HepG2 (cell line): ENCODE results near the gene CAMK1D. TPM values are rescaled to one million over a fixed set of nuclear protein-coding genes. Genes with fewer than 3 reads are reported as not detected.

Source experiments
- ATAC-seq: fragments of 200-7000 bp; cut with Tn5 transposase; 3 replicates; pipeline ENCODE4 v1.9.1; 2020; ENCODE audit warnings: mild to moderate bottlenecking, moderate library complexity
- BruUV-seq: library from RNA; stranded (reverse); fragments of 400-500 nt; replicated peaks from 2 replicates; lab custom pipeline; 2021; lab: Mats Ljungman, UMichigan
- CTCF ChIA-PET: fragments of 300-600 bp; formaldehyde crosslinking; extraction: SDS; loops from one replicate; lab custom pipeline; 2021; ENCODE audit warnings: low total read pairs, inconsistent platforms, low intra/inter-chr PET ratio; lab: Yijun Ruan, JAX
- POLR2A ChIA-PET: fragments of 350-600 bp; sonication (Branson Sonifier 250); formaldehyde crosslinking; loops from one replicate; lab custom pipeline; 2020; ENCODE audit warnings: antibody characterized with exemption, inconsistent platforms; lab: Yijun Ruan, JAX
- DNase-seq: peaks from one replicate; pipeline ENCODE4 v3.0.0-alpha.2; 2015; ENCODE audit warnings: low spot score
- FAIRE-seq: peaks from 3 replicates; lab custom pipeline; 2011; peaks lifted over from hg19 to GRCh38; lab: Jason Lieb, UNC
- H2AFZ ChIP-seq: one replicate; pipeline ENCODE4 v1.6.1; 2011; ENCODE audit warnings: low read length, inconsistent platforms
- H3K27ac ChIP-seq: fragments of 300-600 bp; 3 replicates; pipeline ENCODE4 v1.8.0; 2011; ENCODE audit warnings: mixed run types, mild to moderate bottlenecking, mixed read lengths, low read length, inconsistent platforms; ENCODE audit not compliant: insufficient read depth; ENCODE audit errors: extremely low read length
- H3K27me3 ChIP-seq, 2 experiments: fragments of 200-600 bp in 1 of 2; 2 replicates in 1 of 2; 3 replicates in 1 of 2; pipeline versions ENCODE4 v1.6.0 to v1.8.0; 2011; ENCODE audit warnings: low read length in 2 of 2, mild to moderate bottlenecking in 2 of 2, moderate library complexity in 2 of 2, inconsistent platforms in 1 of 2; ENCODE audit not compliant: insufficient read depth in 2 of 2, control insufficient read depth in 1 of 2
- H3K36me3 ChIP-seq, 2 experiments: fragments of 200-600 bp in 1 of 2; replicated peaks in 1 of 2; 2 replicates in 1 of 2; 3 replicates in 1 of 2; pipeline versions ENCODE4 v1.5.1 to v1.8.0; 2011; ENCODE audit warnings: low read length in 2 of 2, inconsistent platforms in 1 of 2; ENCODE audit not compliant: insufficient read depth in 2 of 2, control insufficient read depth in 1 of 2
- H3K4me1 ChIP-seq: 2 replicates; pipeline ENCODE4 v1.5.1; 2012; ENCODE audit warnings: low read length, inconsistent platforms; ENCODE audit not compliant: insufficient read depth
- H3K4me2 ChIP-seq: 2 replicates; pipeline ENCODE4 v1.6.0; 2011; ENCODE audit warnings: low read depth, low read length, inconsistent platforms
- H3K4me3 ChIP-seq, 3 experiments: fragments of 200-600 bp in 1 of 3; sonication (generic), shearing (Covaris generic) in 1 of 3; replicated peaks in 1 of 3; 2 replicates each; pipeline ENCODE4 v1.5.1; 2011 to 2016; ENCODE audit warnings: low read length in 3 of 3, inconsistent platforms in 2 of 3, low read depth in 2 of 3, mild to moderate bottlenecking in 2 of 3, control low read depth in 1 of 3, mixed read lengths in 1 of 3; ENCODE audit not compliant: insufficient read depth in 1 of 3
- H3K79me2 ChIP-seq: one replicate; pipeline ENCODE4 v1.6.1; 2011; ENCODE audit warnings: low read length, inconsistent platforms; ENCODE audit not compliant: insufficient read depth
- H3K9ac ChIP-seq: 2 replicates; pipeline ENCODE4 v1.6.0; 2011; ENCODE audit warnings: mild to moderate bottlenecking, low read depth, low read length, inconsistent platforms; ENCODE audit not compliant: insufficient read depth
- H3K9me3 ChIP-seq: 2 replicates; pipeline ENCODE4 v1.5.1; 2012; ENCODE audit warnings: mild to moderate bottlenecking, low read length
- H4K20me1 ChIP-seq: 2 replicates; pipeline ENCODE4 v1.6.0; 2011; ENCODE audit warnings: inconsistent platforms, mild to moderate bottlenecking, low read length, moderate library complexity; ENCODE audit not compliant: insufficient read depth
- ETV5 ChIP-seq: IDR thresholded peaks from 2 replicates; pipeline ENCODE4 v1.6.1; 2018; ENCODE audit warnings: missing biosample characterization, missing genetic modification reagents, inconsistent platforms, borderline replicate concordance
- HCFC1 ChIP-seq: fragments of 150-350 bp; IDR thresholded peaks from 2 replicates; pipeline ENCODE4 v1.6.1; 2014; ENCODE audit warnings: low read depth, low read length
- HMGA1 ChIP-seq: sonication (generic); formaldehyde crosslinking; conservative IDR thresholded peaks from 2 replicates; pipeline ENCODE4 v1.4.0; 2020; ENCODE audit warnings: missing genetic modification reagents
- HOXA9 ChIP-seq: sonication (generic); formaldehyde crosslinking; IDR thresholded peaks from 2 replicates; pipeline ENCODE4 v1.8.1; 2022; ENCODE audit warnings: missing genetic modification reagents, mild to moderate bottlenecking, moderate library complexity, borderline replicate concordance
- PRPF4 ChIP-seq: fragments of 200-400 bp; formaldehyde crosslinking; IDR thresholded peaks from 2 replicates; pipeline ENCODE4 v1.6.1; 2016; ENCODE audit warnings: low read length, low read depth; ENCODE audit not compliant: poor library complexity, severe bottlenecking
- SRSF1 ChIP-seq: fragments of 200-400 bp; formaldehyde crosslinking; optimal IDR thresholded peaks from 2 replicates; pipeline ENCODE3; 2017; ENCODE audit warnings: mild to moderate bottlenecking, low read depth, low read length, moderate library complexity
- XRCC5 ChIP-seq: fragments of 200-400 bp; formaldehyde crosslinking; optimal IDR thresholded peaks from 2 replicates; pipeline ENCODE3; 2017; ENCODE audit warnings: mild to moderate bottlenecking, low read length
- ZNF10 ChIP-seq: sonication (generic); formaldehyde crosslinking; IDR thresholded peaks from 2 replicates; pipeline ENCODE4 v1.4.0; 2020; ENCODE audit warnings: mild to moderate bottlenecking, low read depth, missing genetic modification reagents, borderline replicate concordance
- ZNF143 ChIP-seq: sonication (generic); formaldehyde crosslinking; IDR thresholded peaks from 2 replicates; pipeline ENCODE4 v1.4.0; 2020; ENCODE audit warnings: missing genetic modification reagents
- ZNF296 ChIP-seq: sonication (generic); formaldehyde crosslinking; conservative IDR thresholded peaks from 2 replicates; pipeline ENCODE4 v1.5.0; 2020; ENCODE audit warnings: mild to moderate bottlenecking, missing genetic modification reagents
- ZNF605 ChIP-seq: sonication (generic); formaldehyde crosslinking; IDR thresholded peaks from 2 replicates; pipeline ENCODE4 v1.8.0; 2022; ENCODE audit warnings: mild to moderate bottlenecking, missing genetic modification reagents
- in situ Hi-C: cut with HindIII; loops from 2 replicates; pipeline ENCODE4 v1.10.0; 2017; ENCODE audit warnings: low pct_unique_long_range_greater_than_20kb; ENCODE audit not compliant: extremely low pct_ligation_motif_present
- intact Hi-C: fragments of 100-400 bp; cut with micrococcal nuclease; formaldehyde crosslinking; loops from one replicate; pipeline ENCODE4 v1.10.0; 2022; ENCODE audit not compliant: unreplicated experiment
- polyA plus RNA-seq, 8 experiments: library from polyadenylated mRNA; depleted of rRNA in 3 of 8; stranded (reverse) in 7 of 8; unstranded in 1 of 8; fragments of >200 nt; fragmentation: Illumina TruSeq in 4 of 8; extraction: Trizol in 4 of 8; gene quantifications; 2 replicates each; pipeline versions ENCODE4 v1.2.1 to v1.2.3, GENCODE V29; 2011 to 2016; ENCODE audit warnings: low read depth in 4 of 8, missing spikeins in 1 of 8, mixed read lengths in 1 of 8; ENCODE audit not compliant: insufficient read depth in 1 of 8
- total RNA-seq, 5 experiments: library from RNA; depleted of rRNA; stranded (reverse); fragments of >200 nt; fragmentation: Illumina TruSeq; extraction: Trizol; gene quantifications; 2 replicates each; pipeline ENCODE4 v1.2.3, GENCODE V29; 2016; ENCODE audit warnings: low read depth in 1 of 5
- TF ChIP-seq, protein P1 (sequence below): sonication (generic); formaldehyde crosslinking; IDR thresholded peaks from 2 replicates; pipeline ENCODE4 v1.4.0; 2020; ENCODE audit warnings: missing genetic modification reagents, borderline replicate concordance
- TF ChIP-seq, protein P2 (sequence below): sonication (generic); formaldehyde crosslinking; IDR thresholded peaks from 2 replicates; pipeline ENCODE4 v1.5.0; 2020; ENCODE audit warnings: mild to moderate bottlenecking, missing genetic modification reagents, borderline replicate concordance
- TF ChIP-seq, protein P3 (sequence below): sonication (generic); formaldehyde crosslinking; IDR thresholded peaks from 2 replicates; pipeline ENCODE4 v1.5.0; 2020; ENCODE audit warnings: mild to moderate bottlenecking, missing genetic modification reagents, moderate library complexity
- TF ChIP-seq, protein P4 (sequence below): sonication (generic); formaldehyde crosslinking; IDR thresholded peaks from 2 replicates; pipeline ENCODE4 v1.4.0; 2020; ENCODE audit warnings: mild to moderate bottlenecking, low read depth, missing genetic modification reagents

The CAMK1D gene
- total and polyA plus RNA-seq, 2 of the 13 experiments (the other 11 are each of a cell fraction or from before 2014, with no cell fraction given): under 0.01 TPM; not detected in 1

DNA sequence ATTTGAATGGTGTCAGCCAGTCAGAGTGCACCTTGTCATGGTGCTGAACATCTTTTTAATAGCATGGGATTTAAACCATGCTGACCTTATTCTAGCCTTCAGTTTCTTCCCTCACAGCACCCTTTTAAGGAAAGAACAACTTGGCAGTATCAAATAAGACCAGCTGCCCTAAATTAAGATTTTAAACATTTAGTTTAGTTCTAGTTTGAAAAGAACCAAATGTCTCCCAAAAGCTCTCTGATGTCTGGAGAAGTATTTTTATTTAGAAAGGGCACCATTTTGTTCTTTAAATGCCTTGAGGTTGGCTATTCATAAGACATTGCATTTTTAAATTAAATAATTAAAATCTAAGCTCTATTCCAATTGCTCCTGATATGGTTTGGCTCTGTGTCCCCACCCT lies 531.1 kb downstream of the CAMK1D start:
- BruUV-seq: no TSS peak
- Histone ChIP-seq H3K27ac (no peak overlapping the region), H2AFZ (no peak overlapping the region), H3K9ac (no peak overlapping the region), H3K4me2 (no peak overlapping the region), H3K9me3 (no peaks in the 10 kb centered on the region), H3K4me3 (no peak overlapping the region), H3K79me2 (no peaks in the 10 kb centered on the region), H3K27me3 (no peaks in the 10 kb centered on the region), H3K36me3 (no peaks in the 10 kb centered on the region), H4K20me1 (no peaks in the 10 kb centered on the region), H3K4me1 (no peaks in the 10 kb centered on the region)
- POLR2A ChIA-PET: no interaction called here
- no peak for ATAC-seq
- intact Hi-C loops: no loop called here
- in situ Hi-C loops: no loop called here
- no peak for DNase-seq
- FAIRE-seq: no peak
- CTCF ChIA-PET: no interaction called here
- TF ChIP-seq, protein P1, sequence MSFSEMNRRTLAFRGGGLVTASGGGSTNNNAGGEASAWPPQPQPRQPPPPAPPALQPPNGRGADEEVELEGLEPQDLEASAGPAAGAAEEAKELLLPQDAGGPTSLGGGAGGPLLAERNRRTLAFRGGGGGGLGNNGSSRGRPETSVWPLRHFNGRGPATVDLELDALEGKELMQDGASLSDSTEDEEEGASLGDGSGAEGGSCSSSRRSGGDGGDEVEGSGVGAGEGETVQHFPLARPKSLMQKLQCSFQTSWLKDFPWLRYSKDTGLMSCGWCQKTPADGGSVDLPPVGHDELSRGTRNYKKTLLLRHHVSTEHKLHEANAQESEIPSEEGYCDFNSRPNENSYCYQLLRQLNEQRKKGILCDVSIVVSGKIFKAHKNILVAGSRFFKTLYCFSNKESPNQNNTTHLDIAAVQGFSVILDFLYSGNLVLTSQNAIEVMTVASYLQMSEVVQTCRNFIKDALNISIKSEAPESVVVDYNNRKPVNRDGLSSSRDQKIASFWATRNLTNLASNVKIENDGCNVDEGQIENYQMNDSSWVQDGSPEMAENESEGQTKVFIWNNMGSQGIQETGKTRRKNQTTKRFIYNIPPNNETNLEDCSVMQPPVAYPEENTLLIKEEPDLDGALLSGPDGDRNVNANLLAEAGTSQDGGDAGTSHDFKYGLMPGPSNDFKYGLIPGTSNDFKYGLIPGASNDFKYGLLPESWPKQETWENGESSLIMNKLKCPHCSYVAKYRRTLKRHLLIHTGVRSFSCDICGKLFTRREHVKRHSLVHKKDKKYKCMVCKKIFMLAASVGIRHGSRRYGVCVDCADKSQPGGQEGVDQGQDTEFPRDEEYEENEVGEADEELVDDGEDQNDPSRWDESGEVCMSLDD (CRISPR knock-in tag): no peak
- TF ChIP-seq ZNF605 (CRISPR knock-in tag): no peak
- TF ChIP-seq SRSF1: no peak
- no peak for TF ChIP-seq PRPF4
- TF ChIP-seq XRCC5: no peak
- TF ChIP-seq, protein P2, sequence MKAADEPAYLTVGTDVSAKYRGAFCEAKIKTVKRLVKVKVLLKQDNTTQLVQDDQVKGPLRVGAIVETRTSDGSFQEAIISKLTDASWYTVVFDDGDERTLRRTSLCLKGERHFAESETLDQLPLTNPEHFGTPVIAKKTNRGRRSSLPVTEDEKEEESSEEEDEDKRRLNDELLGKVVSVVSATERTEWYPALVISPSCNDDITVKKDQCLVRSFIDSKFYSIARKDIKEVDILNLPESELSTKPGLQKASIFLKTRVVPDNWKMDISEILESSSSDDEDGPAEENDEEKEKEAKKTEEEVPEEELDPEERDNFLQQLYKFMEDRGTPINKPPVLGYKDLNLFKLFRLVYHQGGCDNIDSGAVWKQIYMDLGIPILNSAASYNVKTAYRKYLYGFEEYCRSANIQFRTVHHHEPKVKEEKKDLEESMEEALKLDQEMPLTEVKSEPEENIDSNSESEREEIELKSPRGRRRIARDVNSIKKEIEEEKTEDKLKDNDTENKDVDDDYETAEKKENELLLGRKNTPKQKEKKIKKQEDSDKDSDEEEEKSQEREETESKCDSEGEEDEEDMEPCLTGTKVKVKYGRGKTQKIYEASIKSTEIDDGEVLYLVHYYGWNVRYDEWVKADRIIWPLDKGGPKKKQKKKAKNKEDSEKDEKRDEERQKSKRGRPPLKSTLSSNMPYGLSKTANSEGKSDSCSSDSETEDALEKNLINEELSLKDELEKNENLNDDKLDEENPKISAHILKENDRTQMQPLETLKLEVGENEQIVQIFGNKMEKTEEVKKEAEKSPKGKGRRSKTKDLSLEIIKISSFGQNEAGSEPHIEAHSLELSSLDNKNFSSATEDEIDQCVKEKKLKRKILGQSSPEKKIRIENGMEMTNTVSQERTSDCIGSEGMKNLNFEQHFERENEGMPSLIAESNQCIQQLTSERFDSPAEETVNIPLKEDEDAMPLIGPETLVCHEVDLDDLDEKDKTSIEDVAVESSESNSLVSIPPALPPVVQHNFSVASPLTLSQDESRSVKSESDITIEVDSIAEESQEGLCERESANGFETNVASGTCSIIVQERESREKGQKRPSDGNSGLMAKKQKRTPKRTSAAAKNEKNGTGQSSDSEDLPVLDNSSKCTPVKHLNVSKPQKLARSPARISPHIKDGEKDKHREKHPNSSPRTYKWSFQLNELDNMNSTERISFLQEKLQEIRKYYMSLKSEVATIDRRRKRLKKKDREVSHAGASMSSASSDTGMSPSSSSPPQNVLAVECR: no peak
- TF ChIP-seq, protein P3, sequence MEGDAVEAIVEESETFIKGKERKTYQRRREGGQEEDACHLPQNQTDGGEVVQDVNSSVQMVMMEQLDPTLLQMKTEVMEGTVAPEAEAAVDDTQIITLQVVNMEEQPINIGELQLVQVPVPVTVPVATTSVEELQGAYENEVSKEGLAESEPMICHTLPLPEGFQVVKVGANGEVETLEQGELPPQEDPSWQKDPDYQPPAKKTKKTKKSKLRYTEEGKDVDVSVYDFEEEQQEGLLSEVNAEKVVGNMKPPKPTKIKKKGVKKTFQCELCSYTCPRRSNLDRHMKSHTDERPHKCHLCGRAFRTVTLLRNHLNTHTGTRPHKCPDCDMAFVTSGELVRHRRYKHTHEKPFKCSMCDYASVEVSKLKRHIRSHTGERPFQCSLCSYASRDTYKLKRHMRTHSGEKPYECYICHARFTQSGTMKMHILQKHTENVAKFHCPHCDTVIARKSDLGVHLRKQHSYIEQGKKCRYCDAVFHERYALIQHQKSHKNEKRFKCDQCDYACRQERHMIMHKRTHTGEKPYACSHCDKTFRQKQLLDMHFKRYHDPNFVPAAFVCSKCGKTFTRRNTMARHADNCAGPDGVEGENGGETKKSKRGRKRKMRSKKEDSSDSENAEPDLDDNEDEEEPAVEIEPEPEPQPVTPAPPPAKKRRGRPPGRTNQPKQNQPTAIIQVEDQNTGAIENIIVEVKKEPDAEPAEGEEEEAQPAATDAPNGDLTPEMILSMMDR (CRISPR knock-in tag): no peak
- no peak for TF ChIP-seq ZNF296
- TF ChIP-seq ZNF143 (CRISPR knock-in tag): no peak
- no peak for TF ChIP-seq ZNF10 (CRISPR knock-in tag)
- TF ChIP-seq, protein P4, sequence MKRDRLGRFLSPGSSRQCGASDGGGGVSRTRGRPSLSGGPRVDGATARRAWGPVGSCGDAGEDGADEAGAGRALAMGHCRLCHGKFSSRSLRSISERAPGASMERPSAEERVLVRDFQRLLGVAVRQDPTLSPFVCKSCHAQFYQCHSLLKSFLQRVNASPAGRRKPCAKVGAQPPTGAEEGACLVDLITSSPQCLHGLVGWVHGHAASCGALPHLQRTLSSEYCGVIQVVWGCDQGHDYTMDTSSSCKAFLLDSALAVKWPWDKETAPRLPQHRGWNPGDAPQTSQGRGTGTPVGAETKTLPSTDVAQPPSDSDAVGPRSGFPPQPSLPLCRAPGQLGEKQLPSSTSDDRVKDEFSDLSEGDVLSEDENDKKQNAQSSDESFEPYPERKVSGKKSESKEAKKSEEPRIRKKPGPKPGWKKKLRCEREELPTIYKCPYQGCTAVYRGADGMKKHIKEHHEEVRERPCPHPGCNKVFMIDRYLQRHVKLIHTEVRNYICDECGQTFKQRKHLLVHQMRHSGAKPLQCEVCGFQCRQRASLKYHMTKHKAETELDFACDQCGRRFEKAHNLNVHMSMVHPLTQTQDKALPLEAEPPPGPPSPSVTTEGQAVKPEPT (CRISPR knock-in tag): no peak
- no peak for TF ChIP-seq HCFC1
- TF ChIP-seq HOXA9 (CRISPR knock-in tag): no peak
- TF ChIP-seq HMGA1 (CRISPR knock-in tag): no peak
- no peak for TF ChIP-seq ETV5 (CRISPR knock-in tag)
